NCI-H146 treated with DMSO at 0.1 percent for 48 hours (cell line): ENCODE data around the gene GALNT1.

ENCODE experiments used
- DNase-seq: peaks from one replicate; lab custom pipeline; 2025; ENCODE audit not compliant: unreplicated experiment; lab: John Stamatoyannopoulos, UW

The GALNT1 gene

GRCh38 chr18:35749701-35750100, 168.2 kb downstream of the GALNT1 start:
- no peak for DNase-seq

GRCh38 chr18:35750929-35751328, 169.4 kb downstream of the GALNT1 start:
- DNase-seq, result no peak

DNA sequence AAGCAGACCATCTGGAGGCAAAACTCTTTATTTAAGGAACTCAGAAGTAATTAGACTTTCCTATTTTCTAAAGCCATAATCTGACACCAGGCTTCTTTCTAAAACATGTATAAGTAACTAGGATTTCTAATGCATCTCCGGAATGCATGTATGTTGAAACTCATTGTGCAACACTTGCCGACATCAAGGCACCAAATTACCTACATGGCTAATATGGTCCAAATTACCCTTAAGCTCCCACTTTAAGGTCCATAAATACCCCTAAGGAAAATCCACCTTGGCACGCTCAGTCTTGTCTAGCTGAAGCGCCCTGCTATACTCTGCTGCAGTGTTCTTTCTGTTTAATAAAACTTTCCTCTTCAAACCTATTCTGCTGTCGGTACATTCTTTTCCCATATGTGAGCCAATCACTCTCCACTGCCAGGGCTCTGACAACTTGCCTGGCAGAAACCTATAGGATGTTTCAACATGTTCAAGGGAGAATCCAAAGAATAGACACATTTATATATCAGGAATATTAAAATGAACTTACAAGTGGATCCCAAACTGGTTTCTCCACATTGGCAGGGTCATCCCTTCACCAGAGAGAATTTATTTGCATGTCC, 171.9 kb downstream of the GALNT1 start:
- DNase-seq, result no peak

DNA sequence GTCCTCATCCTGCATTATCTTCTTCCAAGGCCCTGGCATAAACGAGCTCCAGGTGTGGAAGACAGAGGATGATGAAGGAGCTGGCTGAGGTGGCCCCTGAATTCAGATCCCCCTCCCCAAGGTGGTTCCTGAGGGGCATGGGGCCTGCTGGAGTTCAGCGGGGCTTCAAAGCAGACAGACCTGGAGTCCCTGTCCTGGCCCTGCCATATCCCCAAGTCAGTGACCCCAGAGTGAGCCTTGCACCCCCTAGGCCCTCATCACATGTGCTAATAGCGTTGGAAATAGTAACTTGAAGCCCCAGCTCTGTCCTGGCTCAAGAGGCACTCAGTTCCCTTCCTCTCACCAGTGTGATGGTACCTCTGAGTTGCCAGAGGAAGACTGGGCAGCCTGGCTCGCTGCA, 172.9 kb downstream of the GALNT1 start:
- no peak for DNase-seq

DNA sequence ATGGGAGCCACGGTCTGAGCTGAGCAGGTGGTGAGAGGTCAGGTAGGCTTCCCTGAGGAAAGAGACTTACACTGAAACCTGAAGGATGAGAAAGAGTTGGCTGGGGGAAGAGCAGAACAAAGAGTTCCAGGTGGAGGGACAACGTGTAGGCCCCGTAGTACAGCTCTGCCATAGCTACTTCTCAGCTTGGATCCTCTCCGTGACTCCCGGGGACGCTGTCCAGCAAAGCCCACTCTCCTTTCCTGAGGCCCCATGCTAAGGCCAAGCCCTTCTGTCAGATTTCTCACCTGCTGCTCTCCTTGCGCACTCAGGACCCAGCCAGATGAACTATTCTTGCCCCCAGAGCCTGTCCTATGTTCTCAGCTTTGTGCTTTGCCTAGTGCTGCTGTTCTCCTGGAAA, 173.8 kb downstream of the GALNT1 start:
- DNase-seq, result no peak

DNA sequence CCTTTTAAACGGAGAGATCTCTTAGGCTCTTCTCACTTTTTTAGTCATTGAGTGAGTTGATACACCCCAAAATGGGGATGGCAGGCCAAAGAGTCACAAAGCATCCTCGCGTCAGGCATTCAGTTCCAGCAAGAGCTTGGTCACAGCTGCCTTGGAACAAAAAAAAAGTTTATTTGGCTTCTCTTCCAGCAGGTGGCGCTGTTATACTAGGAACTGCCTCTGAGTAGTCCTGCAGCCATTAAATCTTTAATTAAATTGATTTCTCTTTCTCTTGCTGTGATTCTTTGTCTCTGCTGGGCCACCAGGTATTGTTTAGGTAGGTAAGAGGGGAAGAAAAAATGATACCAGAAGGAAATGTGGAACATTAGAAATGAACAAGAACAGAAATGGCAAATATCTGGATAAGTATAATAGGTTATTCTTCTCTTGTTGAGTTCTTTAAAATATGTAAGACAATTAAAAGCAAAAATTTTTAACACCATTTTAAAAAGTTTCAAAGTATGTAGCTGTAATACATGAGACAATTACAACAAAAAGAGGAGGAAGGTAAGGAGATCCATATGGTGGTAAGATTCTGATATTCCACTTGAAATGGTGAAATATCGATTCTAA, 175.1 kb downstream of the GALNT1 start:
- DNase-seq, result peak; percentile 75
